Myocyte (in vitro differentiated cells): ENCODE results near the gene ALAD. TPM values are rescaled to one million over a fixed set of nuclear protein-coding genes. Genes with fewer than 3 reads are reported as not detected.
A peak's percentile ranks its signal among the peaks of the same experiment; 100 is the strongest.

Experiments used
- DNase-seq: peaks from one replicate; pipeline ENCODE4 v3.0.0-alpha.2; 2012; ENCODE audit warnings: low read depth
- total RNA-seq: library from RNA; depleted of rRNA; stranded (reverse); fragments of >200 nt; gene quantifications from 2 replicates; pipeline ENCODE4 v1.2.3, GENCODE V29; 2014

ALAD gene
- total RNA-seq, 1 donor from 2014 or later = 16.0 TPM

- DNase-seq = no peak
Measured at GRCh38 chr9:113350107-113350661, 50.9 kb downstream of the ALAD start.

GRCh38 chr9:113349445-113350094, 51.5 kb downstream of the ALAD start, which contains the start of gene BSPRY:
TSS of gene BSPRY (plus strand) at chr9:113349541. CDS start at chr9:113349580, 39 bp downstream.
- DNase-seq = no peak

GRCh38 chr9:113349066-113349444, 52.0 kb downstream of the ALAD start:
- no peak for DNase-seq

GRCh38 chr9:113348437-113348836, 52.6 kb downstream of the ALAD start:
- no peak for DNase-seq

GRCh38 chr9:113345671-113346070, 55.4 kb downstream of the ALAD start:
- no peak for DNase-seq

- no peak for DNase-seq
Measured at GRCh38 chr9:113345190-113345589, 55.9 kb downstream of the ALAD start.

GRCh38 chr9:113343732-113344231, 57.3 kb downstream of the ALAD start:
- peak; percentile 63 for DNase-seq

GRCh38 chr9:113341712-113342410, 59.2 kb downstream of the ALAD start:
- DNase-seq = no peak

GRCh38 chr9:113340011-113340699, 60.9 kb downstream of the ALAD start, which contains the start of gene WDR31:
TSS of gene WDR31 (minus strand) at chr9:113340275. CDS start at chr9:113332022, 8,253 bp downstream.
- DNase-seq = peak; percentile 89

GRCh38 chr9:113337714-113338113, 63.4 kb downstream of the ALAD start:
- no peak for DNase-seq

Other genes starting within 250 kb of the ALAD start
- gene FKBP15, start 180.0 kb downstream of the ALAD start, total RNA-seq = 20.3 and 20.5 TPM in 2 replicates
- gene SLC31A1, start 179.7 kb downstream of the ALAD start, total RNA-seq = 12.0 and 13.6 TPM in 2 replicates
- 27.8 and 36.0 TPM in 2 replicates for gene CDC26, start 125.7 kb downstream of the ALAD start, total RNA-seq
- gene PRPF4, start 125.6 kb downstream of the ALAD start, total RNA-seq = 18.7 and 21.7 TPM in 2 replicates
- gene RNF183, start 97.9 kb downstream of the ALAD start, total RNA-seq = not detected in 2 replicates
- 0.83 and 1.4 TPM in 2 replicates for gene WDR31, start 61.0 kb downstream of the ALAD start, total RNA-seq
- not detected in 2 replicates for gene BSPRY, start 51.7 kb downstream of the ALAD start, total RNA-seq
- 9.1 and 14.6 TPM in 2 replicates for gene HDHD3, start 24.3 kb downstream of the ALAD start, total RNA-seq
- 53.9 and 65.9 TPM in 2 replicates for gene POLE3, start 9.4 kb upstream of the ALAD start, total RNA-seq
- 0.26 and 0.64 TPM in 2 replicates for gene C9orf43, start 9.5 kb upstream of the ALAD start, total RNA-seq
- 70.9 and 110 TPM in 2 replicates for gene RGS3, start 62.4 kb upstream of the ALAD start, total RNA-seq